ENCODE results near the gene DUSP15.
"Not testable (repeated sequence)": the region's sequence is repeated elsewhere in the genome, so short reads cannot be mapped to it uniquely, and the experiment has no call there.

The DUSP15 gene

GRCh38 chr20:31869942-31870725 is at the start of gene DUSP15, which contains the start of gene TTLL9:
Gene DUSP15, minus strand, starts transcription at chr20:31870527. Its CDS starts 190 bp downstream, at chr20:31870337.
Gene TTLL9, plus strand, starts transcription at chr20:31870634. Its CDS starts 493 bp downstream, at chr20:31871127.
- no peak for DNase-seq (ENCODE audit: low read depth)
- no peak for TF ChIP-seq CTCF (IDR thresholded peaks at IDR 0.05; ENCODE audit: insufficient read depth, low read depth, low read length, missing control alignments)
- peak within 1 kb of the TSS; percentile 31 for H3K4me3 ChIP-seq (ENCODE audit: low read depth, low read length)

- no peak for DNase-seq (ENCODE audit: low read depth)
- no peak for TF ChIP-seq CTCF (IDR thresholded peaks at IDR 0.05; ENCODE audit: insufficient read depth, low read depth, low read length, missing control alignments)
- H3K4me3 ChIP-seq (ENCODE audit: low read depth, low read length), result no peak overlapping the region
Observed at GRCh38 chr20:31919410-31920155, 49.3 kb upstream of the DUSP15 start.

- H3K4me3 ChIP-seq (ENCODE audit: low read depth, low read length), result no peak overlapping the region
- no peak for DNase-seq (ENCODE audit: low read depth)
- TF ChIP-seq CTCF (IDR thresholded peaks at IDR 0.05; ENCODE audit: insufficient read depth, low read depth, low read length, missing control alignments), result no peak
Observed at GRCh38 chr20:31918466-31919105, 48.3 kb upstream of the DUSP15 start.

- not testable (repeated sequence) for DNase-seq (ENCODE audit: low read depth); H3K4me3 ChIP-seq (ENCODE audit: low read depth, low read length)
Observed at GRCh38 chr20:31917962-31918412, 47.7 kb upstream of the DUSP15 start.

GRCh38 chr20:31916708-31917107 is 46.4 kb upstream of the DUSP15 start:
- no peak for DNase-seq (ENCODE audit: low read depth)
- no peak overlapping the region for H3K4me3 ChIP-seq (ENCODE audit: low read depth, low read length)
- no peak for TF ChIP-seq CTCF (IDR thresholded peaks at IDR 0.05; ENCODE audit: insufficient read depth, low read depth, low read length, missing control alignments)

GRCh38 chr20:31915491-31916280 is 45.4 kb upstream of the DUSP15 start:
- no peak for DNase-seq (ENCODE audit: low read depth)
- no peak overlapping the region for H3K4me3 ChIP-seq (ENCODE audit: low read depth, low read length)
- TF ChIP-seq CTCF (IDR thresholded peaks at IDR 0.05; ENCODE audit: insufficient read depth, low read depth, low read length, missing control alignments), result no peak

Data from GM12865 (cell line).